GM19372 (cell line): Measurements from ENCODE around the gene ZNF675.
"Not testable (repeated sequence)": the region's sequence is repeated elsewhere in the genome, so short reads cannot be mapped to it uniquely, and the experiment has no call there.

Experiments used
- ATAC-seq: cut with Tn5 transposase; IDR thresholded peaks from one replicate; pipeline ENCODE4 v1.9.1; 2021; ENCODE audit warnings: mild to moderate bottlenecking, low read depth, moderate library complexity; ENCODE audit not compliant: unreplicated experiment

The ZNF675 gene

DNA sequence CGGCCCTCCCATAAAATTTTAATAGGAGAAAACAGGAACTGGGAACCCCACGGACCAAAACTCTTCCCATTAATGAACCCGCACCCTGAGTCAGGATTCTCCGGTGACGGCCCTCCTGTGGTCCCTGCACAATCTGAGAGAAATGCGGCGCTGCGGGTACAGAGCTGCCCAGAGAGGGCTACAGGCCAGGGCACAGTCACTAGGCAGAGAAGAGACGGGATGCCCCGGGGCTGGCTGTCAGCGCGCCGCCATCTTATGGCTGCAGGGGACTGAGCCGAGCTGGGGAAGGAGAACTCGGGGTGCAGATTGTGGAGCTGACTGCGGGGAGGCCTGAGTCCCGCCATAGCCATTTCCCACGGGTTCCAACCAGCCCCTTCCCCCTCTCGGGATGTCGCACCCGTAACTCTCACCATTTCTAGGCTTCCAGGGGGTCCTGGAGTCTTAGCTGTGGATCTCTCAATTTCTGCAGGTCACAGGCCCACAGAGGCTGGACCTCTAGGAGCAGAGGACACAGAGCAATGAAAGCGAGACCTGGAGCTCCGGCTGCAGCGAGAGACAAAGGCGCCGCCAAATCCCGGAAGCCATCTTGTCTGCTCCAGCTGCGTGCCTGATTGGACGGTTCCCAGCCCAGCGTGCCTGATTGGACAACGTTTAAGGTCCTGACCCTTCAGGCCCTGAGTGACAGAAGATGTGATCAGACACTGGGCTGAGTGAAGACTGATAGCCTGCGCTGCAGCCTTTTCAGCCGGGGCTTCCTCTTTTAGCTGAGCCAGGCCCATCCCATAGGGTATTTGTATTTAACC lies at the start of gene ZNF675:
TSS of gene ZNF675 (minus strand) at position 592 of the 803 bp plus-strand sequence. CDS start at position 413, 179 bp downstream.
- peak; percentile 89 for ATAC-seq

DNA sequence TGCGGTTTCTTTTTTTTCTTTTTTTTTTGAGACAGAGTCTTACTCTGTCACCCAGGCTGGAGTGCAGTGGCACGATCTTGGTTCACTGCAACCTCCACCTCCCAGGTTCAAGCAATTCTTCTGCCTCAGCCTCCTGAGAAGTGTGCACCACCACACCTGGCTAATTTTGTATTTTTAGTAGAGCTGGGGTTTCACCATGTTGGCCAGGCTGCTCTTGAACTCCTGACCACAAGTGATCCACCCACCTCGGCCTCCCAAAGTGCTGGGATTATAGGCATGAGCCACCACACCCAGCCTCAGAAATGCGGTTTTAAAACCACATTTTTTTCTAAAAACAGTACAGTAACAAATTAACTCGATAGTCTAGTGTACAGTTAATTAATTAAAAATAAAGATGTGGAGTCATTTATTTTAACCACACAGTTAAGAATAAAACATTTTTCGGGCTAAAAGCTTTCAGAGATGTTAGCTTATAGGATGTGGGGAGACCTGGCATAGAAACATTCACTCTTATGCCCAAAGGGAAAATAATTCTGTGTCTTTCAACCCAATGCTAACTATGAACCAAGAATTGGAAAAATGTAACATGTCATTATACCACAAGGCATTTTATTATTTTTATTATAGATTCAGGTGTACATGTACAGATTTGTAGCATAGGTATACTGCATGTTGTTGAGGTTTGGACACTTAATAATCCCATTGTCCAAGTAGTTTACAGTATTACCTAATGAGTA lies 43.9 kb upstream of the ZNF675 start:
- not testable (repeated sequence) for ATAC-seq

DNA sequence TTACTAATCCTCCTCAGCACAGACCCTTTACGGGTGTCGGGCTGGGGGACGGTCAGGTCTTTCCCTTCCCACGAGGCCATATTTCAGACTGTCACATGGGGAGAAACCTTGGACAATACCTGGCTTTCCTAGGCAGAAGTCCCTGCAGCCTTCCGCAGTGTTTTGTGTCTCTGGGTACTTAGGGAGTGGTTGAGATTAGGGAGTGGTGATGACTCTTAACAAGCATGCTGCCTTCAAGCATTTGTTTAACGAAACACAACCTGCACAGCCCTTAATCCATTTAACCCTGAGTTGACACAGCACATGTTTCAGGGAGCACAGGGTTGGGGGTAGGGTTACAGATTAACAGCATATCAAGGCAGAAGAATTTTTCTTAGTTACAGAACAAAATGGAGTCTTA lies 37.1 kb upstream of the ZNF675 start:
- ATAC-seq = not testable (repeated sequence)

GRCh38 chr19:23718802-23719201 lies 31.8 kb upstream of the ZNF675 start:
- ATAC-seq = no peak

- no peak for ATAC-seq
Observed at GRCh38 chr19:23716792-23717191, 29.8 kb upstream of the ZNF675 start.

GRCh38 chr19:23709347-23709746 lies 22.3 kb upstream of the ZNF675 start:
- no peak for ATAC-seq

GRCh38 chr19:23706657-23707056 lies 19.6 kb upstream of the ZNF675 start:
- no peak for ATAC-seq

DNA sequence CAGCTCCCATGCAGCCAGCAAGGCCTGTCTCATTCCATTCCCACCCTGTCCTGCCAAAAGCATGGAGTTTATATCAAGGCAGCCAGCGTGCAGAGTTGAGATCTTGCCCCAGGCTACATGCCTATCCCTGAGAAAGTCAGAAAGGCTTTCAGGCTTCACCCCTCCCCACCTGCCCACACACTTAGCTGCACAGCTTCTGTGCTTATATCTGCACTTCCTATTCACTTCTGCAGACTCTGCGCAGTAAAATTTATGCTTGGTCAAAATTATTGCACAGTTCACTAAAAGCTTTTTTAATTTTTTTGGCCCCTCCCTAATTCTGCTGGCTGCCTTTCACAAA lies 12.5 kb upstream of the ZNF675 start:
- ATAC-seq = no peak

- no peak for ATAC-seq
Observed at GRCh38 chr19:23698711-23699520, 11.9 kb upstream of the ZNF675 start.

DNA sequence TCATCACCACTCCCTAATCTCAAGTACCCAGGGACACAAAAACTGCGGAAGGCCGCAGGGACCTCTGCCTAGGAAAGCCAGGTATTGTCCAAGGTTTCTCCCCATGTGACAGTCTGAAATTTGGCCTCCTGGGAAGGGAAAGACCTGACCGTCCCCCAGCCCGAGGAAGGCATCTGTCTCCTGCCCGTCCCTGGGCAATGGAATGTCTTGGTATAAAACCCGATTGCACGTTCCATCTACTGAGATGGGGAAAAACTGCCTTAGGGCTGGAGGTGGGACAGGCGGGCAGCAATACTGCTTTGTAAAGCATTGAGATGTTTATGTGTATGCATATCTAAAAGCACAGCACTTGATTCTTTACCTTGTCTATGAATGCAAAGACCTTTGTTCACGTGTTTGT lies 5.9 kb upstream of the ZNF675 start:
- ATAC-seq = not testable (repeated sequence)

- no peak for ATAC-seq
Observed at GRCh38 chr19:23673132-23673531, 13.9 kb downstream of the ZNF675 start.

DNA sequence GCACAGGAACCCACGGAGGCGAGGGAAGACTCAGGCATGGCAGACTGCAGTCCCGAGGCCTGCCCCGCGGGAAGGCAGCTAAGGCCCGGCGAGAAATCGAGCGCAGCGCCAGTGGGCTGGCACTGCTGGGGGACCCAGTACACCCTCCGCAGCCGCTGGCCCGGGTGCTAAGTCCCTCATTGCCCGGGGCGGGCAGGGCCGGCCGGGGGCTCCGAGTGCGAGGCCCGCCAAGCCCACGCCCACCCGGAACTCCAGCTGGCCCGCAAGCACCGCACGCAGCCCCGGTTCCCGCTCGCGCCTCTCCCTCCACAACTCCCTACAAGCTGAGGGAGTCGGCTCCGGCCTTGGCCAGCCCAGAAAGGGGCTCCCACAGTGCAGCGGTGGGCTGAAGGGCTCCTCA lies 18.4 kb downstream of the ZNF675 start:
- not testable (repeated sequence) for ATAC-seq

GRCh38 chr19:23665651-23666410 lies 21.2 kb downstream of the ZNF675 start:
- ATAC-seq = no peak

GRCh38 chr19:23649817-23650216 lies 37.2 kb downstream of the ZNF675 start:
- ATAC-seq = not testable (repeated sequence)
